Type B pancreatic cell (in vitro differentiated cells): ENCODE measurements around the gene TMEM272. TPM values are rescaled to one million over a fixed set of nuclear protein-coding genes. Genes with fewer than 3 reads are reported as not detected.
A peak's percentile ranks its signal among the peaks of the same experiment; 100 is the strongest.

Experiments used
- DNase-seq: peaks from one replicate; pipeline ENCODE4 v3.0.0; 2021; ENCODE audit warnings: mixed read lengths; ENCODE audit not compliant: unreplicated experiment; ENCODE audit errors: extremely low spot score
- H3K27ac Mint-ChIP-seq: 2 replicates; pipeline ENCODE4 v1.8.0; 2021; ENCODE audit warnings: mild to moderate bottlenecking, mixed read lengths
- H3K27me3 Mint-ChIP-seq: 2 replicates; pipeline ENCODE4 v1.8.0; 2021; ENCODE audit warnings: mixed read lengths
- H3K36me3 Mint-ChIP-seq: 2 replicates; pipeline ENCODE4 v1.8.0; 2021; ENCODE audit warnings: mixed read lengths
- H3K4me1 Mint-ChIP-seq: one replicate; pipeline ENCODE4 v1.8.0; 2021; ENCODE audit warnings: mixed read lengths; ENCODE audit not compliant: unreplicated experiment
- H3K4me3 Mint-ChIP-seq: 2 replicates; pipeline ENCODE4 v1.8.0; 2021; ENCODE audit warnings: mild to moderate bottlenecking, mixed read lengths
- H3K9me3 Mint-ChIP-seq: 2 replicates; pipeline ENCODE4 v1.8.0; 2021; ENCODE audit warnings: mixed read lengths
- total RNA-seq: library from RNA; stranded (reverse); gene quantifications from 2 replicates; pipeline ENCODE4 v1.2.1, GENCODE V29; 2021; ENCODE audit warnings: low replicate concordance
- TF ChIP-seq, protein P1 (sequence below): fragments of 200-600 bp; sonication (generic); conservative IDR thresholded peaks from 2 replicates; pipeline ENCODE4 v1.5.0; 2021; ENCODE audit warnings: antibody characterized with exemption, mild to moderate bottlenecking

Gene TMEM272
- total RNA-seq, 1 donor from 2014 or later = 0.63 TPM

DNA sequence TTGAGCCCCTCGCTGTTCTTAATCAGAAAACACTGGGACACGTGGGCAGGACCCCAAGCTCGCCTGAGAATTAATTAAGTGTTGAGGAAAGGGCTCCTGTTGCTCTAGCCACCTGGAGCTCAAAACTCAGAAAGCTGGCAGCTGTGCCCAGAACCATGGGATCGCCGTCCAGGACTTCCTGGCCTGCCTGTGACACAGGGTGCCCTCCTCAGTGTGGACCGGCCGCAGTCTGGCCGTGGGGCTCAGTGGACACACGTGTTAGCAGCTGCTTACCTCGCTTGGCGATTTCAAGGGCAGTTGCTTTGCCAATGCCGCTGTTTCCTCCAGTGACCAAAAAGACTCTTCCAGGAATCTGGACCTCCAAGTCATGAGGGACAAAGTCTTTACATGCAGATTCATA lies 45.7 kb downstream of the TMEM272 start:
- Mint-ChIP-seq H3K4me3 (no peak overlapping the region), H3K36me3 (no peaks in the 10 kb centered on the region), H3K4me1 (peaks cover 23% of the 10 kb centered on the region), H3K9me3 (no peaks in the 10 kb centered on the region), H3K27ac (no peak overlapping the region), H3K27me3 (no peaks in the 10 kb centered on the region)
- TF ChIP-seq, protein P1, sequence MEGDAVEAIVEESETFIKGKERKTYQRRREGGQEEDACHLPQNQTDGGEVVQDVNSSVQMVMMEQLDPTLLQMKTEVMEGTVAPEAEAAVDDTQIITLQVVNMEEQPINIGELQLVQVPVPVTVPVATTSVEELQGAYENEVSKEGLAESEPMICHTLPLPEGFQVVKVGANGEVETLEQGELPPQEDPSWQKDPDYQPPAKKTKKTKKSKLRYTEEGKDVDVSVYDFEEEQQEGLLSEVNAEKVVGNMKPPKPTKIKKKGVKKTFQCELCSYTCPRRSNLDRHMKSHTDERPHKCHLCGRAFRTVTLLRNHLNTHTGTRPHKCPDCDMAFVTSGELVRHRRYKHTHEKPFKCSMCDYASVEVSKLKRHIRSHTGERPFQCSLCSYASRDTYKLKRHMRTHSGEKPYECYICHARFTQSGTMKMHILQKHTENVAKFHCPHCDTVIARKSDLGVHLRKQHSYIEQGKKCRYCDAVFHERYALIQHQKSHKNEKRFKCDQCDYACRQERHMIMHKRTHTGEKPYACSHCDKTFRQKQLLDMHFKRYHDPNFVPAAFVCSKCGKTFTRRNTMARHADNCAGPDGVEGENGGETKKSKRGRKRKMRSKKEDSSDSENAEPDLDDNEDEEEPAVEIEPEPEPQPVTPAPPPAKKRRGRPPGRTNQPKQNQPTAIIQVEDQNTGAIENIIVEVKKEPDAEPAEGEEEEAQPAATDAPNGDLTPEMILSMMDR = no peak
- DNase-seq = no peak

DNA sequence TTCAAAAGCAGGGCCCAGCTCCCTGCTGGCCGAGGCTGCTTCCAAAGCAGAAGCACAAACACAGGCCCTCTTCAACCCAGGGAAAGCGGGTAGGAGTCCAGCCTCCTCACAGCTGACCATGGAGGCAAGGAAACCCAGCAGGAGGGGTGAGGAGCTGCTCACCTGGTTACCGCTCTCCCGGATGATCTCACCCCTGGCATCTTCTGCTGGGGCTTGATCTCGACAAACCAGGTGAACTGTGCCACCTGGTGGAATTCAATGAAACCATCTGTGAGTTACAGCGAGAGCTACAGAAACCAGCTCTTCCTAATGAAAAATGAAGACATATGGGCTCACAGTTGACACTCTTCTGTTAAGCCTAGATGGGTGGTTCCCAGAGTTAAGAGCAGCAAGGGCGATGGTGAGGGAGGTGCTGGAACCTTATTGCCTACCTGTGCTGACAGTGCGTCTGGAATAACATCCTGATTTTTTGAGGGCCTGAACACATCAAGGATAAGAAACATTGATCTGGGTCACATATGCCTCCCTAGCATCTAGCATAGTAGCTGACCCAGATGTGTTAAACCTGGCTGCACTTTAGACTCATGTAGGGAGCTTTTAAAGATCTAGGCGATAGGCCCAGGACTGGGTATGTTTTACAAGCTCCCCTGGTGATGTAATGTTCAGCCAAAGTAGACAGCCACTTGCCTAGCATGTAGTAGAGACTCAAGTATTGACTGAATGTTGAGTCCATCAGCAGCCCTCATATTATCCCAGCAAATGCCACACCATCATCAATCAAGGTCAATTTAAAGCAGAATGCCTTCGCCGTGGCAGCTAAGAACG lies 47.1 kb downstream of the TMEM272 start:
- H3K27me3 Mint-ChIP-seq = no peaks in the 10 kb centered on the region
- DNase-seq = no peak
- H3K9me3 Mint-ChIP-seq = no peaks in the 10 kb centered on the region
- no peaks in the 10 kb centered on the region for H3K36me3 Mint-ChIP-seq
- no peak overlapping the region for H3K4me3 Mint-ChIP-seq
- H3K27ac Mint-ChIP-seq = peak overlapping the region; percentile 81
- peaks cover 19% of the 10 kb centered on the region for H3K4me1 Mint-ChIP-seq
- TF ChIP-seq, protein P1 = peak; percentile 72

DNA sequence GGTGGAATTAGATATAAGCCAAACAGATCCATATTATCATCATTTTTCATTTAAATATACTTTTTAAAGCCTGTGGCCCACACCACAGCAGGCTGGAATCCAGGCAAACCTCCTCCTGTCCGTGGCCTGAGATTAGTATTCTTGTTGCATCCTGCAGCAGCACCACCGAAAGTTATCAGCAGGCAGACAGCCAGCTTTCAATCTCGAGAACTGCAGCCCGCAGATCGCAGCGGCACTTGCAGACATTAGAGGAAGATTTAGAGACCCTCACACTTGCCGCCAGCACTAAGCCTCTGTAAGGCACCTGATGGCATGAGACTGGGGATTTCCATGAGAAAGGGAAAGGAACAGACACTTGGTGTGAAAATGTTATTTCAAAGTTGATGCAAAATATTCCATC lies 48.4 kb downstream of the TMEM272 start:
- TF ChIP-seq, protein P1 = no peak
- no peaks in the 10 kb centered on the region for H3K27me3 Mint-ChIP-seq
- H3K4me3 Mint-ChIP-seq = no peak overlapping the region
- no peak overlapping the region for H3K27ac Mint-ChIP-seq
- H3K36me3 Mint-ChIP-seq = no peaks in the 10 kb centered on the region
- peaks cover 8% of the 10 kb centered on the region for H3K4me1 Mint-ChIP-seq
- no peak for DNase-seq
- H3K9me3 Mint-ChIP-seq = no peaks in the 10 kb centered on the region

DNA sequence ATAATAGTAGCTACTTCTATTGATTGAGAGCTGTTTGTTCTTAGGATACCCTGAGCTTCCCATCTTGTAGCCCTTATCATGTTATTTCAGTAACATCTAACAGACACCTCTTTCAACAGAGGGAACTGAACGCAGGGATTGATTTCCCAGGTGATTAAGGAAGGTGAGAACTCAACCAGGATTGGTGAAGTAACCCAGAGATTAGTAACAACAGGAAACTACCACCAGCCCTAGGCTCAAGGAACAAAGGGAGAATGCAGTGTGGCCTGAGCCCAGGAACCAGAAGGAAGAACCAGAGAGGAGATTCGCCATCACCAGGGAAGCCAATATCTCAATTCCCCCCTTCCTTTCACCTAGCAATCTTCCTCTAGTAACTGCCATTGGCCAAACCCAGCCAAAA lies 49.6 kb downstream of the TMEM272 start:
- Mint-ChIP-seq H3K27me3 (no peaks in the 10 kb centered on the region), H3K36me3 (peaks cover 4% of the 10 kb centered on the region), H3K27ac (no peak overlapping the region), H3K9me3 (no peaks in the 10 kb centered on the region), H3K4me3 (no peak overlapping the region), H3K4me1 (peaks cover 5% of the 10 kb centered on the region)
- TF ChIP-seq, protein P1 = no peak
- DNase-seq = no peak

DNA sequence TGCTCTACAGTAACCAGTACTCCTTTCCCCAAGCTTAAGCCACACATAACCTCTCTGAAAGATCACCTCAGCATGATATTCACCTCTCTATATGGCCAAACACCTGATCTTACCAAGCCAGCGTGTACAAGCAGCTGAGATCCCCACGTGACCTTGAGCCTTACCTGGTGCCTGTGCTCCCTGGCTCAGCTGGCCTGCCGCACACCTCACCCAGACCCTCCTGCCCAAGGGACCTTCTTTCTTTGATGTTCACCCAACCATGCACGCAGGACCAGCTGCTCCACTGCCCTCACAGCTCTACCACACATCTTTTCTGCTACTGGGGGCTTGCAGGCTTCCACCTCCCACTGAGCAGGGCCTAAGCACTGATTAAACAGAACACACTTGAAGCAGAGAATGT lies 50.0 kb downstream of the TMEM272 start:
- Mint-ChIP-seq H3K9me3 (no peaks in the 10 kb centered on the region), H3K4me3 (no peak overlapping the region), H3K36me3 (peaks cover 4% of the 10 kb centered on the region), H3K27ac (no peak overlapping the region), H3K27me3 (no peaks in the 10 kb centered on the region), H3K4me1 (peaks cover 5% of the 10 kb centered on the region)
- no peak for DNase-seq
- TF ChIP-seq, protein P1 = no peak
